ENCODE data around the gene LRBA. TPM values are rescaled to one million over a fixed set of nuclear protein-coding genes. Genes with fewer than 3 reads are reported as not detected.

The LRBA gene
- total RNA-seq, 2 donors from 2014 or later: 50.1 to 59.9 TPM

GRCh38 chr4:150656891-150657290, 358.2 kb downstream of the LRBA start:
- intact Hi-C loops (cut with DNase I): no loop called here
- DNase-seq (no peak), ATAC-seq (no peak)
- 89 to 96% methylated on average over 2 of the region's 2 CpGs for WGBS, 2 donors
- H3K36me3 ChIP-seq (replicated peaks in 1 of 2; ENCODE audit: insufficient read depth in 1 of 2, low read depth in 2 of 2): no peaks in the 10 kb centered on the region
- H3K27ac ChIP-seq: no peak overlapping the region
- no peaks in the 10 kb centered on the region for H3K27me3 ChIP-seq
- no peak overlapping the region for H3K4me3 ChIP-seq
- TF ChIP-seq POLR2A (IDR thresholded peaks at IDR 0.05) (no peak), CTCF (IDR thresholded peaks at IDR 0.05) (no peak)
- H3K4me1 ChIP-seq: no peaks in the 10 kb centered on the region
- no peaks in the 10 kb centered on the region for H3K9me3 ChIP-seq

GRCh38 chr4:150650751-150651150, 364.3 kb downstream of the LRBA start:
- TF ChIP-seq POLR2A (IDR thresholded peaks at IDR 0.05) (no peak), CTCF (IDR thresholded peaks at IDR 0.05) (no peak)
- Histone ChIP-seq H3K4me1 (no peaks in the 10 kb centered on the region), H3K27me3 (no peaks in the 10 kb centered on the region), H3K9me3 (no peaks in the 10 kb centered on the region), H3K4me3 (no peak overlapping the region), H3K36me3 (replicated peaks in 1 of 2; ENCODE audit: insufficient read depth in 1 of 2, low read depth in 2 of 2) (no peaks in the 10 kb centered on the region), H3K27ac (no peak overlapping the region)
- intact Hi-C loops (cut with DNase I): no loop called here
- 57 to 71% methylated on average over 1 of the region's 1 CpG for WGBS, 2 donors
- DNase-seq (no peak), ATAC-seq (no peak)

- Histone ChIP-seq H3K9me3 (no peaks in the 10 kb centered on the region), H3K36me3 (replicated peaks in 1 of 2; ENCODE audit: insufficient read depth in 1 of 2, low read depth in 2 of 2) (no peaks in the 10 kb centered on the region), H3K4me3 (no peak overlapping the region), H3K4me1 (no peaks in the 10 kb centered on the region), H3K27ac (no peak overlapping the region), H3K27me3 (no peaks in the 10 kb centered on the region)
- intact Hi-C loops (cut with DNase I): no loop called here
- TF ChIP-seq POLR2A (IDR thresholded peaks at IDR 0.05) (no peak), CTCF (IDR thresholded peaks at IDR 0.05) (no peak)
- ATAC-seq (no peak), DNase-seq (no peak)
- 92 to 96% methylated on average over 3 of the region's 3 CpGs for WGBS, 2 donors
These were observed 367.0 kb downstream of the LRBA start for GRCh38 chr4:150648123-150648522.

- WGBS, 2 donors: 81 to 89% methylated on average over 1 of the region's 1 CpG
- no peak for TF ChIP-seq CTCF (IDR thresholded peaks at IDR 0.05)
- H3K36me3 ChIP-seq (replicated peaks in 1 of 2; ENCODE audit: insufficient read depth in 1 of 2, low read depth in 2 of 2): no peaks in the 10 kb centered on the region
- ATAC-seq: no peak
- no peak overlapping the region for H3K4me3 ChIP-seq
- no peak overlapping the region for H3K27ac ChIP-seq
- H3K27me3 ChIP-seq: no peaks in the 10 kb centered on the region
- no peaks in the 10 kb centered on the region for H3K9me3 ChIP-seq
- intact Hi-C loops (cut with DNase I): no loop called here
- DNase-seq: no peak
- no peaks in the 10 kb centered on the region for H3K4me1 ChIP-seq
These were observed 368.1 kb downstream of the LRBA start for GRCh38 chr4:150647008-150647407.

- H3K9me3 ChIP-seq: no peaks in the 10 kb centered on the region
- H3K27ac ChIP-seq: no peak overlapping the region
- intact Hi-C loops (cut with DNase I): no loop called here
- ATAC-seq: no peak
- H3K36me3 ChIP-seq (replicated peaks in 1 of 2; ENCODE audit: insufficient read depth in 1 of 2, low read depth in 2 of 2): no peaks in the 10 kb centered on the region
- no peak for TF ChIP-seq POLR2A (IDR thresholded peaks at IDR 0.05)
- TF ChIP-seq CTCF (IDR thresholded peaks at IDR 0.05): no peak
- H3K4me3 ChIP-seq: no peak overlapping the region
- no peaks in the 10 kb centered on the region for H3K4me1 ChIP-seq
- no peaks in the 10 kb centered on the region for H3K27me3 ChIP-seq
- no peak for DNase-seq
These were observed 373.5 kb downstream of the LRBA start for GRCh38 chr4:150641612-150642011.

Measured in body of pancreas (tissue), 4 donors.